Hepatocyte (in vitro differentiated cells): Measurements from ENCODE around the gene CTRB2.
"Not testable (repeated sequence)": the region's sequence is repeated elsewhere in the genome, so short reads cannot be mapped to it uniquely, and the experiment has no call there.

Source experiments
- CTCF ChIP-seq: fragments of 200-600 bp; sonication (generic); IDR thresholded peaks from 2 replicates; pipeline ENCODE4 v1.5.1; 2016; ENCODE audit warnings: antibody characterized with exemption, mild to moderate bottlenecking; ENCODE audit not compliant: poor library complexity
- EZH2 ChIP-seq: fragments of 200-600 bp; sonication (generic); IDR thresholded peaks from 2 replicates; pipeline ENCODE4 v1.6.1; 2016; ENCODE audit warnings: antibody characterized with exemption, mild to moderate bottlenecking, borderline replicate concordance
- EZH2phosphoT487 ChIP-seq: fragments of 200-600 bp; sonication (generic); IDR thresholded peaks from one replicate; pipeline ENCODE4 v1.6.1; 2018; ENCODE audit warnings: antibody characterized with exemption, mild to moderate bottlenecking, low read depth, moderate library complexity; ENCODE audit not compliant: unreplicated experiment, severe bottlenecking

- TF ChIP-seq CTCF, EZH2, EZH2phosphoT487: not testable (repeated sequence)
Measured at GRCh38 chr16:75240633-75241032, 33.7 kb upstream of the CTRB2 start.
